HG03460 (cell line): Measurements from ENCODE around the gene DBNDD2.

Experiments
- ATAC-seq: cut with Tn5 transposase; IDR thresholded peaks from one replicate; pipeline ENCODE4 v1.9.1; 2021; ENCODE audit not compliant: unreplicated experiment

The DBNDD2 gene

DNA sequence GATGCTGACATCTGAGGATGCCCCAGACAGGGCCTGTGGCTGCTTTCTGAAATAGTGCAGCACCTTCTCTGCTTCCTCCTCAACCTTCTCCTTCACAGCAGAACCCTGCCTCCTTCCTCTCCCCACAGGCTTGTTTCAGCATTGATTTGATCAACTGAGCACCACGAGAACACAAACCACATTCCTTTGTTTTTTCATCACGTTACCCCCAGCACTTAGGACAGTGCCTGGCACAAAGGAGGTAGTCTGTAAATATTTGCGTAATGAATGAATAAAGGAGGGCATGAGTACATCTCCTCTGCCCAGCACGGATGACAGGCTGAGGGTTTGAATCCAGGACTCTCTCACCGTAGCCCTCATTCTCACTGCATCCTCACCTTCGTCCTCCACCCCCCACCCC is 40.2 kb downstream of the DBNDD2 start:
- no peak for ATAC-seq

DNA sequence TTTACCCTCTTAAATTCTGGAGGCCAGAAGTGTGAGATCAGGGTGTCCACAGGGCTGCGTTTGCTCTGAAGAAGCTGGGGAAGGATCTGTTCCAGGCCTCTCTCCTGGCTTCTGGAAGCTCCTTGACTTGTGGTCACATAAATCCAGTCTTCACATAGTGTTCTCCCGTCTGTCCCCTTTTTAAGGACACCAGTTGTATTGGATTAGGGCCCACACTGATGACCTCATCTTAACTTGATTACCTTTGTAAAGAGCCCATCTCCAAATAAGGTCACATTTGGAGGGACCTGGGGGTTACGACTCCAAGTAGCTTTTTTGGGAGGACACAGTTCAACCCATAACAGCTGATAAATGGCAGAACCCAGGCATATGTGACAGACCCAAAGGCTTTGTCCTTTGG is 41.4 kb downstream of the DBNDD2 start:
- ATAC-seq = no peak

DNA sequence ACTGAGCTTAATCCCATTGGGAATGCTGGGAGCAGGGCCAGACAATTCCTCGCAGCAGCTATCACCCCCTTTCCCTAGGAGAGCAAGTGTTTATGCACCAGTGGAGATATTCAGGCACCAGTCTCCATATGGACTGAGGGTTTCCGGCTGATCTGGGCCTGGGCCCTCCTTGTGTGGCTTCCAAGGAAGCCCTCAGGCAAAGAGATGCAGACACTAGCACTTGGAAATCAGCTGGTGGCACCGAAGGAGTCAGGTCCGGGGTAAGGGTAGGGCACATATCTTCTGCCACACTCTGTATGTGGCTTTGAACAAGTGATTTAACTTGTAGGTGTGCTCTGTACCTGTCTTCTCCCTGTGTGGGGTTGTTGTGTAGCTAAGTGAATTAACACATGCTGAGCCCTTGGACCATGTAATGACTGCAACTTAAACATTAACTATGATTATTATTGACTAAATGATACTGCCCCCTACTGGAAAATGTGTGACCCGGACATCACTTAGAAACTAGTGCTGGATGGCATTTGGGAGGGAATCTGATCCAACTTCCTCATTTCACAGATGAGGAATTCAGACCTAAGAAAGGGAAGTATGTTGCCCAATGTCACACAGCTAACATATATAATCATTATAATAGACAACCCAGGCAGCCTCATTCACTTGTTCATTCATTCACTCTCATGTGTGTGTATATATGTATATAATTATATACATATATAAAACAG is 42.2 kb downstream of the DBNDD2 start:
- no peak for ATAC-seq

DNA sequence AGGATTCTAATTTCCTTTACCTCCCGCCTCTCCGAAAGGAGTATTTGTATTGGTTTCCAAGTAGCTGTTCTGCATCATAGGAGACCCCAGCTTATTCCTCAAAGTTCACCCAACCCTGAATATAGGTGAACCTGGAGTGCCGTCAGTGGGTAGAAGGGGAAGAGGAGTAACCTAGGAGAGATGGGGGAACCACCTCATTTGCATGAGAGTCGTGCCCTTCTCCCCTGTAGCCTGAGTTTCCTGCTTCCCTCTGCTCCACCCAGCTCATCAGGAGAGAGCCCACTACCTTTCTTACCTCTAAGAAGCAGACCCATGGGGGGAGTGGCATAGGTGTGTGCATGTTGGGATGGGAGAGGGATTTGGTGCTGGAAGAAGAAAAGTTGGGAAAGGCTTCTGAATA is 44.1 kb downstream of the DBNDD2 start:
- ATAC-seq = no peak

DNA sequence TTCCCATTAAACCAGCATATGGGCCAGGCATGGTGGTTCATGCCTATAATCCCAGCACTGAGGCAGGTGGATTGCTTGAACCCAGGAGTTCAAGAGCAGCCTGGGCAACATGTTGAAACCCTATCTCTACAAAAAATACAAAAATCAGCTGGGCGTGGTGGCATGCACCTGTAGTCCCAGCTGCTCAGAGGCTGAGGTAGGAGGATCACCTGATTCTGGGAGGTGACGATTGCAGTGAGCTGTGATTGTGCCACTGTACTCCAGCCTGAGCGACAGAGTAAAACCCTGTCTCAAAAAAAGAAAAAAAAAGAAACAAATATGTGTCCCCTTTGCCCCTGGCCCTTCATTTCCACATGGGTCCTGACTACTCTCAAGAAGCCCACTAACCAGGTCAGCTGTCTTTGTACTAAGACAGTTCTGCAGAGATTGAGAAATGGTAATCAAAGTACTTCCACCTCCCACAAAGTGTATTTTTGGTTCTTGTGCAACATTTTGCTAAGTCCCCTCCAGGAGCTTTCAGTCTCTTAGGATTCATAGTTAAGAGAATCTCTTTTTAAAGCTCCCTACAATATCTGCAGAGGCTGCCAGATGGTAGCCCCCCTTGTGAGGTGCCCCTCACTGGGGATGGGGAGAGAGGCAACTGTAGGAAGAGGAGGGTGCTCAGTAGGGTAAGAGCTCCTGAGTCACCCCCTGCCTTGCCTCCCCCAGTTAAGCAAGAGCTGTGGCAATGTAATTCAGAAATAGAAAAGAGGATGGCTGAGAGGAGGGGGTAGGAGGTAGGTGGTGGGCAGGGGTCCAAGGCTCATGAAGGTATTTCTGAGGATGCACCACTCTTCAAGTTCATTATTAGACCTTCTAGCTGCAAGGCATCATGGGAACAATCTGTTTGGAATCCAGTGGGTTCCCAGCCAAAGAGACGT is 44.9 kb downstream of the DBNDD2 start:
- ATAC-seq = no peak

DNA sequence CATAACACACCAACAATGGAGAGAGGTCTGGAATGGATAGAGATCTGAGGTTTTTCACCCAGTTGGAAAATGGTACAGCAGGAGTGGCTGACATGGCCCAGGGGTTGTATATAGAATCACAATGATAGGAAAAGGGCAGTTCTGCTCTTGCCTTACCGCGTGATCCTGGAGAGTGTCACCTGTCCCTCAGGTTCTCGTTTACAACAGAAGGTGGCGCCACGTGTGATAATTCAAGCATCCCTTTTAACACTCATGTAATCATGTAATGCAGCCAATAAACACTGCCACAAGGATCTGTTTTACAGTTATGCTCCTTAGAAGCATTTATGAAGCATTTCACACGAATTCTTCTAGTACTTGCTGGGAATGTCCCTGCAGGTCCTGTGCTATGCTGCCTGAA is 48.5 kb downstream of the DBNDD2 start:
- no peak for ATAC-seq

DNA sequence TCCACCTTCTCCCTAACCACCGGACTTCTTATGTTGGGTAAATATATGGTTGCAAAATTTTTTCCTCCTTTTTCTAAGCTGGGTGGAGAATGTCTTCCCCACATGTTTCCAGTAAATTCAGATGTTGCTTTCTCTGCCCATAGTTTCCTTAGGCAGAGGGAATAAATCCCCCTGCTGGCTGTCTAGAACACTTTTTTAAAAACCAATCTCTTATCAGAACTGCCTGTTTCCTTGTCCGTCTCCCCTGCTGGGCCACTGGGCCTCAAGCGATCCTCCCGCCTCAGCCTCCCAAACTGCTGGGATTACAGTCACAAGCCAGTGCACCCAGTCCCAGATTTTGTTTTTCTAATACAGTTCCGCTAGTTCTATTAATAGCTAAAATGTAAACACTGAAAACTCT is 51.5 kb downstream of the DBNDD2 start:
- ATAC-seq = no peak
